ENCODE data around the gene RGS3. TPM values are rescaled to one million over a fixed set of nuclear protein-coding genes. Genes with fewer than 3 reads are reported as not detected.
A peak's percentile ranks its signal among the peaks of the same experiment; 100 is the strongest.

The RGS3 gene
- total and polyA plus RNA-seq, 2 of the 13 experiments (the other 11 are each of a cell fraction or from before 2014, with no cell fraction given): 17.1 to 28.8 TPM

- no peak for TF ChIP-seq AFF4 (CRISPR knock-in tag; IDR thresholded peaks at IDR 0.05)
Measured at GRCh38 chr9:113622600-113623400, 159.3 kb downstream of the RGS3 start (continued).

- 56% methylated on average over 9 of the region's 9 CpGs for WGBS (ENCODE audit: low lambda C conversion rate)
- Histone ChIP-seq H4K20me1 (ENCODE audit: insufficient read depth, low read length) (no peaks in the 10 kb centered on the region), H3K9ac (ENCODE audit: insufficient read depth, low read depth, low read length) (no peak overlapping the region), H3K36me3 (replicated peaks in 1 of 2; ENCODE audit: control insufficient read depth in 1 of 2, insufficient read depth in 2 of 2, low read length in 2 of 2) (no peaks in the 10 kb centered on the region), H3K79me2 (ENCODE audit: insufficient read depth, low read length) (no peaks in the 10 kb centered on the region), H2AFZ (ENCODE audit: low read length) (no peak overlapping the region), H3K4me1 (ENCODE audit: insufficient read depth, low read length) (peaks cover 67% of the 10 kb centered on the region), H3K27ac (ENCODE audit: extremely low read length, insufficient read depth, low read length) (no peak overlapping the region), H3K27me3 (ENCODE audit: control insufficient read depth in 1 of 2, insufficient read depth in 2 of 2, low read length in 2 of 2) (peaks cover 0 to 42% of the 10 kb centered on the region in 2 experiments; a peak in 3 of 5 replicates), H3K4me2 (ENCODE audit: low read depth, low read length) (no peak overlapping the region), H3K9me3 (ENCODE audit: low read length) (no peaks in the 10 kb centered on the region), H3K4me3 (replicated peaks in 1 of 3; ENCODE audit: insufficient read depth in 1 of 3, low read depth in 2 of 3, low read length in 3 of 3) (no peak overlapping the region)
- POLR2A ChIA-PET: interaction anchor here (1.5 kb wide), 1 partner anchor 26 kb away, joined by 4 read pairs; no protein-coding TSS in a partner anchor
- BruUV-seq (replicated peaks): no TSS peak
- in situ Hi-C loops (cut with HindIII; ENCODE audit: extremely low pct_ligation_motif_present, low pct_unique_long_range_greater_than_20kb): no loop called here
- intact Hi-C loops (cut with micrococcal nuclease; ENCODE audit: unreplicated experiment): no loop called here
- ATAC-seq: no peak
- no peak for FAIRE-seq
- TF ChIP-seq ZNF629 (CRISPR knock-in tag; conservative IDR thresholded peaks at IDR 0.05) (peak; percentile 42; the same call in 1 of the 2 replicates), ZNF567 (CRISPR knock-in tag; IDR thresholded peaks at IDR 0.05; ENCODE audit: borderline replicate concordance) (no peak), HNF4A (CRISPR knock-in tag; IDR thresholded peaks at IDR 0.05) (peak; percentile 39; the same call in 1 of the 2 replicates)
- DNase-seq (ENCODE audit: low spot score): no peak
- CTCF ChIA-PET (ENCODE audit: low intra/inter-chr PET ratio, low total read pairs): no interaction called here
Measured at GRCh38 chr9:113623851-113624485, 160.4 kb downstream of the RGS3 start.
